Fibroblast of peridontal ligament (primary cell): ENCODE data around the gene LNPK.
"Not testable (repeated sequence)": the region's sequence is repeated elsewhere in the genome, so short reads cannot be mapped to it uniquely, and the experiment has no call there.

Source experiments
- DNase-seq: peaks from one replicate; pipeline ENCODE4 v3.0.0-alpha.2; 2010; ENCODE audit errors: extremely low read depth

Gene LNPK

GRCh38 chr2:175973373-175973772 lies 28.7 kb downstream of the LNPK start:
- DNase-seq: no peak

GRCh38 chr2:175966839-175967238 lies 35.2 kb downstream of the LNPK start:
- no peak for DNase-seq

GRCh38 chr2:175965773-175966172 lies 36.3 kb downstream of the LNPK start:
- no peak for DNase-seq

- DNase-seq: no peak
Measured at GRCh38 chr2:175964195-175964594, 37.9 kb downstream of the LNPK start.

GRCh38 chr2:175963171-175963570 lies 38.9 kb downstream of the LNPK start:
- not testable (repeated sequence) for DNase-seq

GRCh38 chr2:175957845-175958244 lies 44.2 kb downstream of the LNPK start:
- no peak for DNase-seq

GRCh38 chr2:175955136-175955535 lies 46.9 kb downstream of the LNPK start:
- no peak for DNase-seq

- no peak for DNase-seq
Measured at GRCh38 chr2:175950512-175950911, 51.6 kb downstream of the LNPK start.

GRCh38 chr2:175948191-175948590 lies 53.9 kb downstream of the LNPK start:
- DNase-seq: no peak

GRCh38 chr2:175947073-175947472 lies 55.0 kb downstream of the LNPK start:
- DNase-seq: no peak

GRCh38 chr2:175941699-175942098 lies 60.4 kb downstream of the LNPK start:
- no peak for DNase-seq

- DNase-seq: no peak
Measured at GRCh38 chr2:175937216-175937615, 64.9 kb downstream of the LNPK start.

- no peak for DNase-seq
Measured at GRCh38 chr2:175935289-175936181, 66.5 kb downstream of the LNPK start.

GRCh38 chr2:175932675-175933074 lies 69.4 kb downstream of the LNPK start:
- DNase-seq: no peak

- peak; percentile 98 for DNase-seq
Measured at GRCh38 chr2:175931805-175932204, 70.3 kb downstream of the LNPK start.

- no peak for DNase-seq
Measured at GRCh38 chr2:175930504-175930903, 71.6 kb downstream of the LNPK start.

GRCh38 chr2:175929850-175930249 lies 72.2 kb downstream of the LNPK start:
- DNase-seq: peak; percentile 48

GRCh38 chr2:175926272-175926671 lies 75.8 kb downstream of the LNPK start:
- DNase-seq: peak; percentile 66

- DNase-seq: no peak
Measured at GRCh38 chr2:175922160-175922559, 79.9 kb downstream of the LNPK start.

GRCh38 chr2:175918935-175919334 lies 83.1 kb downstream of the LNPK start:
- no peak for DNase-seq

- DNase-seq: no peak
Measured at GRCh38 chr2:175914846-175915245, 87.2 kb downstream of the LNPK start.

- not testable (repeated sequence) for DNase-seq
Measured at GRCh38 chr2:175913849-175914743, 88.0 kb downstream of the LNPK start.

GRCh38 chr2:175913267-175913666 lies 88.8 kb downstream of the LNPK start:
- DNase-seq: not testable (repeated sequence)
